Measurements from ENCODE around the gene KCNK6.

DNA sequence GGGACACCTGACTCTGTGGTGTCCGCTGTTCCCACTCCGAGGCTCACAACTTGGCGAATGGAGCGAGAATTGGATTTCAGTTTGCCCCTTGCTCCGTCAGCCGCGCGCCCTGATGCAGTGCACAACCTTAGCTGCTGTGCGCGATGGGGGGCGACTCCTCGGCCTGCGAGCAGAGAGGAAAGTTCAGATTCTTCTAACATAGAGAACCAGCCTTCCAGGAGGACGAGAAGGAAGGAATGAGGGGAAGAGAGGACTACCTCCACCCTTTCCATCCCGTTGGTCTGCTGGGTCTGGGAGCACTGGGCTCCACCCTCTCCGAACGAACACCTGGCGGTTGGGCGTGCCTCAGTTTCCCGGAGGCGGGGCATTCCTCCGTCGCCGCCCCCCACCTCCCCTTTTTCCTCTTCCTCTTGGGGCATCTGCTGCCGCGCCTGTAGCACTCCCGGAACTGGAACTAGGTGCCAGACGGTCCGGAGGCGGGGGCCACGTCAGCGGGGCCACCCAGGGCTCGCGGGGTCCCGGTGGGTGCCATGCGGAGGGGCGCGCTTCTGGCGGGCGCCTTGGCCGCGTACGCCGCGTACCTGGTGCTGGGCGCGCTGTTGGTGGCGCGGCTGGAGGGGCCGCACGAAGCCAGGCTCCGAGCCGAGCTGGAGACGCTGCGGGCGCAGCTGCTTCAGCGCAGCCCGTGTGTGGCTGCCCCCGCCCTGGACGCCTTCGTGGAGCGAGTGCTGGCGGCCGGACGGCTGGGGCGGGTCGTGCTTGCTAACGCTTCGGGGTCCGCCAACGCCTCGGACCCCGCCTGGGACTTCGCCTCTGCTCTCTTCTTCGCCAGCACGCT, at the start of gene KCNK6:
- TF ChIP-seq POLR2A (IDR thresholded peaks at IDR 0.05) = peak; percentile 61 to 73 (median 72)
- TF ChIP-seq, protein P1, sequence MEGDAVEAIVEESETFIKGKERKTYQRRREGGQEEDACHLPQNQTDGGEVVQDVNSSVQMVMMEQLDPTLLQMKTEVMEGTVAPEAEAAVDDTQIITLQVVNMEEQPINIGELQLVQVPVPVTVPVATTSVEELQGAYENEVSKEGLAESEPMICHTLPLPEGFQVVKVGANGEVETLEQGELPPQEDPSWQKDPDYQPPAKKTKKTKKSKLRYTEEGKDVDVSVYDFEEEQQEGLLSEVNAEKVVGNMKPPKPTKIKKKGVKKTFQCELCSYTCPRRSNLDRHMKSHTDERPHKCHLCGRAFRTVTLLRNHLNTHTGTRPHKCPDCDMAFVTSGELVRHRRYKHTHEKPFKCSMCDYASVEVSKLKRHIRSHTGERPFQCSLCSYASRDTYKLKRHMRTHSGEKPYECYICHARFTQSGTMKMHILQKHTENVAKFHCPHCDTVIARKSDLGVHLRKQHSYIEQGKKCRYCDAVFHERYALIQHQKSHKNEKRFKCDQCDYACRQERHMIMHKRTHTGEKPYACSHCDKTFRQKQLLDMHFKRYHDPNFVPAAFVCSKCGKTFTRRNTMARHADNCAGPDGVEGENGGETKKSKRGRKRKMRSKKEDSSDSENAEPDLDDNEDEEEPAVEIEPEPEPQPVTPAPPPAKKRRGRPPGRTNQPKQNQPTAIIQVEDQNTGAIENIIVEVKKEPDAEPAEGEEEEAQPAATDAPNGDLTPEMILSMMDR (IDR thresholded peaks at IDR 0.05) = peak in 1 of 7 experiments; percentile 30

All from body of pancreas (tissue), 4 donors.